ENCODE measurements around the gene NRG2. TPM values are rescaled to one million over a fixed set of nuclear protein-coding genes. Genes with fewer than 3 reads are reported as not detected.

The NRG2 gene
- total RNA-seq, 6 experiments from 2014 or later, result 0.07 to 0.77 (median 0.14) TPM; not detected in 1

GRCh38 chr5:139864716-139865483 is 178.2 kb downstream of the NRG2 start:
- WGBS (ENCODE audit: insufficient coverage, low coverage, low lambda C conversion rate, missing lambda C conversion rate), result 39% methylated on average over 8 of the region's 12 CpGs
- no peak for TF ChIP-seq POLR2A (IDR thresholded peaks at IDR 0.05)
- TF ChIP-seq, protein P1, sequence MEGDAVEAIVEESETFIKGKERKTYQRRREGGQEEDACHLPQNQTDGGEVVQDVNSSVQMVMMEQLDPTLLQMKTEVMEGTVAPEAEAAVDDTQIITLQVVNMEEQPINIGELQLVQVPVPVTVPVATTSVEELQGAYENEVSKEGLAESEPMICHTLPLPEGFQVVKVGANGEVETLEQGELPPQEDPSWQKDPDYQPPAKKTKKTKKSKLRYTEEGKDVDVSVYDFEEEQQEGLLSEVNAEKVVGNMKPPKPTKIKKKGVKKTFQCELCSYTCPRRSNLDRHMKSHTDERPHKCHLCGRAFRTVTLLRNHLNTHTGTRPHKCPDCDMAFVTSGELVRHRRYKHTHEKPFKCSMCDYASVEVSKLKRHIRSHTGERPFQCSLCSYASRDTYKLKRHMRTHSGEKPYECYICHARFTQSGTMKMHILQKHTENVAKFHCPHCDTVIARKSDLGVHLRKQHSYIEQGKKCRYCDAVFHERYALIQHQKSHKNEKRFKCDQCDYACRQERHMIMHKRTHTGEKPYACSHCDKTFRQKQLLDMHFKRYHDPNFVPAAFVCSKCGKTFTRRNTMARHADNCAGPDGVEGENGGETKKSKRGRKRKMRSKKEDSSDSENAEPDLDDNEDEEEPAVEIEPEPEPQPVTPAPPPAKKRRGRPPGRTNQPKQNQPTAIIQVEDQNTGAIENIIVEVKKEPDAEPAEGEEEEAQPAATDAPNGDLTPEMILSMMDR (IDR thresholded peaks at IDR 0.05), result no peak
- intact Hi-C loops (cut with DNase I), result loop anchor here in 1 of 2 donors (10.0 kb wide), 1 partner anchor 80 kb away; no protein-coding TSS in a partner anchor
- Histone ChIP-seq H3K27ac (no peak overlapping the region), H3K9me3 (no peaks in the 10 kb centered on the region), H3K36me3 (no peaks in the 10 kb centered on the region), H3K4me3 (no peak overlapping the region), H3K27me3 (no peaks in the 10 kb centered on the region), H3K4me1 (peaks cover 0 to 9% (median 2%) of the 10 kb centered on the region in 4 donors)
- ATAC-seq (peak; percentile 47 to 86 (median 69)), DNase-seq (peak in 2 of 3 donors; percentile 78 to 80)

- no peaks in the 10 kb centered on the region for H3K9me3 ChIP-seq
- DNase-seq, result peak; percentile 56 to 69 (median 66)
- ATAC-seq, result peak; percentile 71 to 88 (median 82)
- no peak overlapping the region for H3K27ac ChIP-seq
- no peaks in the 10 kb centered on the region for H3K27me3 ChIP-seq
- TF ChIP-seq POLR2A (IDR thresholded peaks at IDR 0.05), result no peak
- TF ChIP-seq, protein P1 (IDR thresholded peaks at IDR 0.05), result peak; percentile 70 to 86 (median 84)
- H3K4me1 ChIP-seq, result peaks cover 0 to 9% (median 2%) of the 10 kb centered on the region in 4 donors
- intact Hi-C loops (cut with DNase I), result loop anchor here in 1 of 2 donors (10.0 kb wide), 1 partner anchor 79 kb away; no protein-coding TSS in a partner anchor
- H3K36me3 ChIP-seq, result no peaks in the 10 kb centered on the region
- WGBS (ENCODE audit: insufficient coverage, low coverage, low lambda C conversion rate, missing lambda C conversion rate), result 13% methylated on average over 3 of the region's 5 CpGs
- H3K4me3 ChIP-seq, result no peak overlapping the region
These were observed 179.1 kb downstream of the NRG2 start for GRCh38 chr5:139863855-139864558.

DNA sequence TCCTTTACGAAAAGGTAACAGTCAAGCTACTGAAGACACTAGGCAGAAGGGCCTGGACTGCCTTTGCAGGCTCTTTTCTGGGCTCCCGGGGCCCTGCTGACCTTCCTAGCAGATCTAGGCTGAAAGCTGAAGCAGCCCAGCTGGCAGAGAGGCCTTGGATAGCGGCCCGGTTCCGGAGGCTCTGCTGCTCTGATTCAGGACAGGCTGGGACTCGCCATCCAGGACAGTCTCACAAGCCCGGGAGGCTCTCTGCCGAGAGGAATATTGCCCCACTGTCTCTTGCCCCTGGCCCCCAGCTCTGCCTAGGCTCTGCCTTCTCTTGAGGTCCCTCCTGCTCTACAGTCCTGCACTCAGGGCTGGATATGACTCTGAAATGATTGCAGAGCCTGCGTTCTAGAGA is 179.7 kb downstream of the NRG2 start:
- Histone ChIP-seq H3K27ac (no peak overlapping the region), H3K4me1 (peaks cover 0 to 9% (median 2%) of the 10 kb centered on the region in 4 donors), H3K27me3 (no peaks in the 10 kb centered on the region), H3K9me3 (no peaks in the 10 kb centered on the region), H3K4me3 (no peak overlapping the region), H3K36me3 (no peaks in the 10 kb centered on the region)
- TF ChIP-seq, protein P1 (IDR thresholded peaks at IDR 0.05), result no peak
- no peak for TF ChIP-seq POLR2A (IDR thresholded peaks at IDR 0.05)
- peak in 2 of 4 donors; percentile 32 to 37 for ATAC-seq
- WGBS (ENCODE audit: insufficient coverage, low coverage, low lambda C conversion rate, missing lambda C conversion rate), result 20% methylated on average over 1 of the region's 9 CpGs
- peak in 1 of 3 donors; percentile 69 for DNase-seq
- intact Hi-C loops (cut with DNase I), result loop anchor here in 1 of 2 donors (10.0 kb wide), 1 partner anchor 79 kb away; no protein-coding TSS in a partner anchor

- Histone ChIP-seq H3K4me3 (no peak overlapping the region), H3K9me3 (no peaks in the 10 kb centered on the region), H3K36me3 (no peaks in the 10 kb centered on the region), H3K27me3 (no peaks in the 10 kb centered on the region), H3K4me1 (peaks cover 0 to 9% (median 2%) of the 10 kb centered on the region in 4 donors), H3K27ac (no peak overlapping the region)
- no peak for ATAC-seq
- TF ChIP-seq, protein P1 (IDR thresholded peaks at IDR 0.05), result no peak
- no peak for TF ChIP-seq POLR2A (IDR thresholded peaks at IDR 0.05)
- no peak for DNase-seq
- intact Hi-C loops (cut with DNase I), result loop anchor here in 1 of 2 donors (10.0 kb wide), 1 partner anchor 78 kb away; no protein-coding TSS in a partner anchor
- WGBS (ENCODE audit: insufficient coverage, low coverage, low lambda C conversion rate, missing lambda C conversion rate), result 83% methylated on average over 2 of the region's 2 CpGs
These were observed 180.3 kb downstream of the NRG2 start for GRCh38 chr5:139862803-139863202.
